Activated CD4-positive, alpha-beta T cell treated with anti-CD3 and anti-CD28 coated beads, Interleukin-2, amount 50 U/mL, for 16 hours (primary cell): ENCODE results near the gene OBSCN.

Experiments
- DNase-seq: peaks from one replicate; pipeline ENCODE4 v3.0.0-alpha.2; 2020

Gene OBSCN

DNA sequence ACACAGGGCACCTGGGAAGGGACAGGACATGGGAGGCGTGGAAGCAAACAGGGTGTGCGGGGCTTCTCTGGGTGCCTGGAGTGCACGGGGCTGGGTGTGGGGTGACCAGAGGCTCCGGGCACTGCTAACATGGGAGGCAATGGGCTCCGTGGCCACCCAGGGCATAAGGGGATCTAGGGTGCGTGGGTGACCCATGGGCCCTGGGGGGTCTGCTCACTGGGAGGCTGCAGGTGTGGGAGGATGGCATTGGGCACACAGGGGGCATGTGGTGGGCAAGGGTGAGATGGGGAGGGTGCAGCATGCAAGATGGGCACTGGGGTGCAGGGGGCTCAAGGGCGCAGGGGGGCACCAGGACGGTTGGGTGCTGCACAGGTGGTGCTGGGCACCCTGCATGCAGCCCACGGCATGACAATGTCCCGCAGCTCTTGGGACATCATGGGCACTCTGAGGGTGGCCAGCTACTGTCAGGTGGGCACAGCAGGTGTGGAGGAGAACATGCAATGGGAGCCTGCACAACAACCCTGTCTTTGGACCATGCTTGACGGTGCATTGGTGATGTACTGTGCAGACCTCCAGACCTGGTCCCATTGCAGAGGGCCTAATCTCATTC, 183.7 kb downstream of the OBSCN start:
- DNase-seq: no peak

GRCh38 chr1:228392111-228392936, 184.5 kb downstream of the OBSCN start:
- DNase-seq: no peak

DNA sequence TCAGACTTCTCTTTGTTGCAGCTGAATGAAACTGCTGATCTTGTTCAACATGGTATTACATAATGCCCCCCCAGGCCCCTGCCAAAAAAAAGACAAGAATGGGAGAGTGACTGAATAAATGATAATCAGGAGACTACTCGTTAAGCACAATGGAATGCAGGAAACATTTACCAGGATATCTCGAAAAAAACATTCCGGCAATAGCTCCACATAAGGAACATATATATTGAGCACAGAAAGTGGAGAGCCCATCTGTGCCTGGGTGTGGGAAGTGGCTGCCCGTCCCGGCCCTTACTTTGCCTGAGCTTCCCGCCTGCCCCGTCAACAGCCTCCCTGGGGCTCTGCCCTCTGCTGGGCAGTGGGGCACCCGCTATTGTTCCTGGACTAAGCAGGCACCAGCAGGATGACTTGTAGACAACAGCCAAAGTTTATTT, 185.4 kb downstream of the OBSCN start:
- no peak for DNase-seq

DNA sequence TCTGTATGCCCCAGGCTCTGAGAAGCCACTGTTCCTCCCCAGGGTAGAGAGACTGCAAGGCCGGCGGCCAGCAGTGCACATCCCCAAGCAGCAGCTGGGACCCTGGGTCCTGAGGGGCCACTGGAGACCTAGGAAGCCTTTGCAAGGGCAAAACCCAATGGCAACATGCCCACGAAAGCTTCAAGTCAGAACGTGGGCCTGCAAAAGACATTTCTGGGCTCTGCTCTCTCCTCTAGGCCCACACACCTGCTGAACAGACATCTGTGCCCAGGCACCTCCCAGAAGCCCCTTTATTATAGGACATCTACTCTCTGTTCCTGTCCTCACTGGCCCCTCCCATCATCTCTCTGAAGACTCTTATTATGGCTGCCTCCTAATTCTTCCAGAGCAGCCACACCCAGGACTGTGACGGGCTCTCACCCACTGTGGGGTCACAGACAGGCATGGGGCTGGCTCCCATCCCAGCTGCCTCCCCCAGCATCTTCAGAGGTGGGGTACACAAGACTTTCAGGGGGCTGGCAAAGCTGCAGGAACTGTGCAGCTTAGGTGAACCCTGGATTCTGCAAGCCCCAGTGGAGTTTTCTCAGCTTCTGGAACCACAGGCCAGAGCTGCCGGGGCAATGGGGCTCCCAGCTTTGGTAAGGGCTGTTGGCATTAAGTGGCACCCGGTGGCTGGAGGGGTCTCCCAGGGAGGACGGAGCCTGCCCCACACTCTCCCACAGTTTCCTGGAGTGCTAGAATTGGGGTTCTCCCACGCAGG, 186.1 kb downstream of the OBSCN start:
- DNase-seq: no peak

- no peak for DNase-seq
Measured at GRCh38 chr1:228394571-228395394, 186.9 kb downstream of the OBSCN start.

DNA sequence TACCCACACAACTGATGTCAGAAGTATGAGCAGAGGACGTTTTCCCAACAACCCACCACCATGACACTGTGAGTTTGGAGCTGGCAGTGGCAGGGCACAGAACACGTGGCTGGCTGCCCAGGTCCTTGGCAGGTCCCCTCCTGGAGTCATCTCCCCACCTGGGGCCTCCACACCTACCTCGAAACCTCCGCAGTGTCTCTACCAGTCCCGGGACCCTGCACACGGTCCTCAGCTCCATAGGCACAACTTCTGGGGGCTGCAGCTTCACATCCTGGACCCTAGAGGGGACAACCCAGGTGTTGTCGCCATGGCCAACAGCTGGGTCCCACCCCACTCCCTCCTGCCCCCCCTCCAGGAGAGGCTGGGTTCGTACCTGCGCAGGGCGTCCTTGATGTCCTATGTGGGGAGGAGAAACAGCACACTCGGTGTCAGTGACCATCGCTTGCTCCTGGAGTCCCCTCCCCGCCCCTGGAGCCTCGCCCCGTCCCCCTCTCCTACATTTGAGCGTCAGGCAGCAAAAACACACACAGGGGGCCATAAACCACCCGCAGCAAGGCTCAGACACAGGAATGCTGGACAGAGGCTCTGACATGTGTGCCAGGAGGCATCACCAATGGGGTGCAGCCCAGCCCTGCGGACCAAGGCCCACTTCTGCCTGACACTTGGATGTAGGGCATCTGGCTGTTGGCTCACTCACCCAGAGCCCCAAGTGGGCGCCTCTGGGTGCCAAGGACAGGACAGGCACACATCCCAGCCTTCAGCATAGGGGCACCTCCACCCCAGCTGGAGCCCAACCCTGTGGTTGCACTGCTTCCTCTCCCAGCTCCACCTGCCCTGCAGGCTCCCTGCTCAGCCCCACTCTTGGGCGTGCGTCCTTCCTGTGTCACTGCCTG, 189.2 kb downstream of the OBSCN start:
- no peak for DNase-seq

DNA sequence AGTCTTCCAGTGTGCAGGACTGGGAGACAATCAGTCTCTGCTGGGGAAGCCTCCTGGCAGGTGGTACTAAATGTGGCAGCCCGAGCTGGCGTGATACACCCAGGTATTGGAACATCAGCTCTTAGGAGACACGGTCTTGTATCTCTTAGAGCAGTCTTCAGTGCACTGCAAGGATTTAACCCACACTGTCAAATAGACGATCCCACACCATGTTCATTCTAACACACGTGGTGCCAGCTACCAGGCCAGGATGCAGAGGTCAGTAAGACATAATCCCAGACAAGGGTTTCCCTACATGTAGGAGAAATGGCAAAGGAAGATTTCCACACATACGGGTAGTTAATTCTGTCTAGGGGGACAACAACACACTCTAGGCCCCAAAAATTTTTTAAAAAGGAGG, 190.1 kb downstream of the OBSCN start:
- no peak for DNase-seq

DNA sequence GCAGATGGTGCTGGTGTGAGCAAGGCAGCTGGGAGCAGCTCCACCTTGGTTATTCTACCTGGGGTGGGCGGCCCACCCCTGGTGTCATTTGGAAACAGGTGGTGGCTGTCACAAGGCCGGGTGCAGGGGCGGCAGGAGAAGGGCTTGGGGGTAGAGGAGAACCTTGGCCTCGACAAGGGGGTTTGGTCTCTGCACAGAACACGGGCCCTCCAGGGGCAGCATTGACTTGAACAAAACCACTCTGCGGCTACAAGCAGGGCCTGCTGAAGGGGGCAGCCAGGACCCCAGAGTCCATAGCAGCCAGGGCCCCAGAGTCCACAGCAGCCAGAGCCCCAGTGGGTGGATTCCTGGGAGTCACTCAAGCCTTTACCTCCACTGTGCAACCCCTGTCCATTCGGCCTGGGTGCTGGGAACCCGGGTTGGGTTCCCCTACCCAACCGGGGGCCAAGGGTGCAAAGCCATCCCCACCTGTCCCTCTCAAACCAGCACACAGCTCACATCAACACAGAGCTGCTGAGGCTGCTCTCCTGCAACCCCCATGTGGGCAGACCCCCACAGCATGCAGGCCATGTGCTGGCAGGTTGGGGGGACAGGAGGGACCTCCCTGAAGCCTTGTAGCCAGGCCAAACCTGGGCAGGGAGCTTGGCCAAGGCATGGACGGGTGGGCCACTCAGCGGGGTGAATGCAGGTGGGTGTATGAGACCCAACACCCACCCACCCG, 191.1 kb downstream of the OBSCN start:
- no peak for DNase-seq

GRCh38 chr1:228399531-228400236, 191.8 kb downstream of the OBSCN start:
- DNase-seq: no peak

DNA sequence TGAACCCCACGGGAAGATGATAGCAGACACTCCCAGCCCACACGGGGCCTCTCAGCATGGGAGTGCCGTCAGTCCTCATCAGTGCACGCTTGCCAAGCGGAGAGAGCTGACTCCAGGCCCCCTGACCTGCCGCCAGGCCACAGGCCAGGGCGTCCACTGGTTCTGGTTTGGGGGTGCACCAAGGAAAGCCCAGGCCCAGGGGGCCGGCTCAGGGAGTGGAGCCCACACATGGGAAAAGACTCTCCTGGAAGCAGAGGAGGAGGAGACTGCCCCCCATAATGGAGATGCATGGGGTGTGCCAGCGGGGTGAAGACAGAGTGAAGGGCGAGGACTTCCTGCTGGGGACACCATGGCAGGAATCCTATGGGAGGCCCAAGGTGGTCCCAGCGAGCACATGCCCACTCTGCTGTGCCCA, 192.4 kb downstream of the OBSCN start:
- no peak for DNase-seq

DNA sequence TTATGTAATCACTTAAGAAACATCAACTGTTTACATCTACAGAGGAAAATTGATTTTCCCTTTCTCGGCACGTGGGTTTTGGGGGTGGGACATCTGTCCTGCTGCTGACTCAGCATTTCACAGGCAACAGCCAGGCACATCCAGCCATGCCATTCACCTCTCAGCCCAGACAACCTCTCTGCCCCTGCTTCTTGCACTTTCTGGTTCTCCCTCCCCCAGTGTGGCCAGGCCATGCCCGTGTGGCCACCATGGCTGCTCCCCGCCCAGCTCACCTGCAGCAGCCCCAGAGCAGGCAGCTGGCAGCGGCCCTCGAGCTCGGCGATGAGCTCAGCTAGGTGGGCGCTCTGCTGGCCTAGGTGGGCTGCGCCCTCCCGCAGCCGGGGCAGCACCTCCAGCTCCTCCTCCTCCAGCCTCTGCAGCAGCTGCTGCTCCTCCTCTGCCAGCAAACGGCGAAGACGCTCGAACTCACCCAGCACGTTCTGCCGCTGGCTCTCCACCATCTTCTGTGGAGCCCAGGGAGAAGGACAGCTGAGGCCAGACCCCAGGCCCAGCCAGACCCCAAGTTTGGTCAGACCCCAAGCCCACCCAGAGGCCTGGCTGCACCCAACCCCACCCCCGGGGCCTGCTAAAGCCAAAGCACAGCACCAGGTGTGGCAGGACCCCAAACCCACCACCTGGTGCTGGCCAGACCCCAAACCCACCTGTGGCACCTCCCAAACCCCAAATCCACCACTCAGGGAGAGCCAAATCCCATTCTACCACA, 193.0 kb downstream of the OBSCN start:
- DNase-seq: no peak

GRCh38 chr1:228401782-228402640, 194.2 kb downstream of the OBSCN start:
- DNase-seq: no peak

DNA sequence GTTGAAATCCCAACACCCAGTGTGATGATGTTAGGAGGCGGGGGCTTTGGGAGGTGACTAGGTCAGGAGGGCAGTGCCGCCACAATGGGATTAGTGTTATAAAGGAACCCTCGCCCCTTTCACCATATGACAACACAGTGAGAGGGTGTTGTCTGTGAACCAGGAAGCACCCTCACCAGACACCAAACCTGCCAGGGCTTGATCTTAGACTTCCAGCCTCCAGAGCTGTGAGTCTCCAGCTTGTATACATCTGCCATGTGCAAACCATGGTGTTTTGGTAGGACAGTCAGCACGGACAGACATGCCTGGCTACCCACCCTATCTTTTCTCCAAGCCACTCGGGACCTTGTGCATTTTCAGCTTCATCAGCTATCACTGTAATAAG, 194.8 kb downstream of the OBSCN start:
- no peak for DNase-seq

DNA sequence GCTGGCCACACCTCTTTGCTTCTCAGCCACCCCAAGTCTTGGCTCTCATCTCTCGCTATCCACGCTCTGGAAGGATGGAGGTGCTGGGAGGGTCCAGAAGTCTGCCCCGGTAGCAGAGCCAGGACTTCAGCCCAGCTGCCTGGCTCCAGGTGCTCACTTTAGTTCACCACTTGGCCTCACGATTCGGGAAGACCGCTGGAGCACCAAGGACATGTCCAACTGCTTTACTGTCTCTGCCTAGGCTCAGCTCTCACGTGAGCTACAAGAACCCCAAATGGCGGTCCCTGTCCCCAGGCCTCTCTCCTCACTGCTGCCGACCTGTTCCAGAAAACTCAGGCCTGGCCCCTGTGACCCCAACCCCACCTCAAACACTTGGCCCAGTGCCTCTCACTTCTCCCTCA, 195.4 kb downstream of the OBSCN start:
- DNase-seq: no peak

DNA sequence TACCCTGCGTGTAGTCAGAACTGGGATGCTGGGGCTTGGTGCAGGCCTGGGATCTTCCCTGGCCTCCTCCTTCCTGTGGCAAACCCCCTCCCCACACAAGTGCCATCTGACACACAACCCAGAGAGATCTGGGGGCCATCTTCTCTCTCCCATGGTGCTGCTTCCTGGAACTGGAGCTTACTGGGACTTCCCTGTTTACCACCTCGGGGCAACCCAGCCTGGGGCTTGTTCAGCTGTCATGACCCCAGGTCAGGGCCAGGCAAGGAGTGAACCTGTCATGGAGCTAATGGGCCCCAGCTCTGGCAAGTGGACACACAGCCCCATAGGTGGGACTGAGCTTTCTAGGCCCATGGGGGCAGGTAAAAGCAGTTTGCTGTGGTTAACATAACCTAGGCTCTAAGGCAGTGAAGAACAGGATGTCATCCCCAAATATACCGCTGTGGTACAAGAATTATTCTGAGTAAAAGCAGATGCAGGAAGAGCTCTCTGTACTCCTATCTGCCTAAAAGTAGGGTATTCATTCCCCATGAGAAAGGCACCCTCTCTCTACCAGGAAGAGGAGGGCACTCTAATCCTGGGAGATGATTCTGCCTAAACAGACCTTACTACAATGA, 196.4 kb downstream of the OBSCN start:
- peak; percentile 35 for DNase-seq

DNA sequence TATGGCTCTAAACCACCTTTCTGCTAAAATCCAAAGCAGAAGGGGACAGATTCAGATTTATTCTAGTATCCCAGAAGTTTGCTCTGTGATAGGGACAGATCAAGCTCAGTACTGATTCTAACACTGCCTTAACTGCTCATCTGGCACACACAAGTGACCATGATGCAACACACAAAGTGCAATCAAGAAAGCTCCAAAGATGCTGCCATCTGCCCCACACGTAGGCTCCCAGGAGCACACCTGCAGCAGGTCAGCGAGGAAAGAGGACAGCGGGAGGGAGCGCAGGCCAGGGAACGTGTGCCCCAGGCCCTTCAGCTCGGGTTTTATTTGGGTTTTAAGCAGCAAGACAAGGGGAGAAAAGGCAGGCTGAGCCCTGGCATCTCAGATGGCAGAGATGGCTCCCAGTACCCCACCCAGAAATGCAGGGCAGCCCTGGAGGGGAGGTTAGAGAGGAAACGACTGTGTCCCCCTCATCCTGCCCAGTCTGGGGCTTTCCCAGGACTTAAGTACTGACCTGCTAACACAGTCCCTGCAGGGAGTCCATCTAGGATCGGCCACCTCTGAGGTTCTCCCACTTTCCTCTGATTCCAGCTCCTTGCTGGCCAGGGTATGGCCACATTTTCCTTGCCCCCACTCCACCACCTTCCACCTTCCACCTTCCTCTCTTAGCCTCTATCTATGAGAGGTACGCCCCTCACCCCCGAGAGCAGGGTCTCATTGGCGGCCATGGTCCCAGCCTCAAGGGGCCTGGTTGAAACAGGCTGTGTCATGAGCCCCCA, 197.5 kb downstream of the OBSCN start:
- DNase-seq: no peak

- no peak for DNase-seq
Measured at GRCh38 chr1:228405979-228406228, 198.1 kb downstream of the OBSCN start.
